Brain microvascular endothelial cell (primary cell): ENCODE data around the gene PDE11A.
"Not testable (repeated sequence)": the region's sequence is repeated elsewhere in the genome, so short reads cannot be mapped to it uniquely, and the experiment has no call there.

ENCODE experiments used
- DNase-seq: peaks from one replicate; pipeline ENCODE4 v3.0.0-alpha.2; 2020
- H3K27ac ChIP-seq: fragments of 250-450 bp; sonication (Bioruptor Pico); 2 replicates; pipeline ENCODE4 v1.5.1; 2020; ENCODE audit warnings: mild to moderate bottlenecking, moderate library complexity
- H3K27me3 ChIP-seq: fragments of 250-450 bp; sonication (Bioruptor Pico); replicated peaks from 2 replicates; pipeline ENCODE4 v1.5.1; 2020; ENCODE audit warnings: mild to moderate bottlenecking
- H3K36me3 ChIP-seq: fragments of 250-450 bp; sonication (Bioruptor Pico); replicated peaks from 2 replicates; pipeline ENCODE4 v1.5.1; 2020; ENCODE audit warnings: mild to moderate bottlenecking
- H3K4me3 ChIP-seq: 2 replicates; pipeline ENCODE4 v1.5.1; 2011; ENCODE audit warnings: low read depth, mild to moderate bottlenecking, control low read depth, low read length, moderate library complexity
- in situ Hi-C: cut with HindIII; loops from 2 replicates; pipeline ENCODE4 v1.10.0; 2017; ENCODE audit warnings: low sequenced_read_pairs, low pct_ligation_motif_present
- TF ChIP-seq, protein P1 (sequence below): IDR thresholded peaks from 2 replicates; pipeline ENCODE4 v1.5.1; 2011; ENCODE audit warnings: low read depth, mild to moderate bottlenecking, moderate library complexity, low read length, control low read depth, inconsistent platforms; ENCODE audit errors: missing control alignments

PDE11A gene

DNA sequence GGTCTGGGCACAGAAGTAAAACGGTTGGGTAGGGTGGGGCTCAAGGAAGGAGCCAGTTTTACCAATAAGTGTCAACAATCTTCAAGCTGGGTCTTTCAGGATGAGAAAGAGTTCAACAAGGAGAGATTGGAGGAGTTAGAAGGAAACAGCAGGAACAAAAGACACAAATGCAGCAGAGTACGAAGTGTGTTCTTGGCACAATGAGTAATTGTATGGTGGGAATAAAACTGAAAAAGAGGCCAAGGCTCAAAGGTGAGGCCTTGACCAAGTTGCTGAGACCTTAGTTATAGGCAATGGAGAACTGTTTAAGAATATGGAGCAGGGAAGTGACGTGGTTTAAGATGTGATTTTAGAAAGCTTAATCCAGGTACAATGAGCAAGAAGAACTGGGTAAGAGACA, 230.3 kb downstream of the PDE11A start:
- in situ Hi-C loops, result no loop called here
- TF ChIP-seq, protein P1, sequence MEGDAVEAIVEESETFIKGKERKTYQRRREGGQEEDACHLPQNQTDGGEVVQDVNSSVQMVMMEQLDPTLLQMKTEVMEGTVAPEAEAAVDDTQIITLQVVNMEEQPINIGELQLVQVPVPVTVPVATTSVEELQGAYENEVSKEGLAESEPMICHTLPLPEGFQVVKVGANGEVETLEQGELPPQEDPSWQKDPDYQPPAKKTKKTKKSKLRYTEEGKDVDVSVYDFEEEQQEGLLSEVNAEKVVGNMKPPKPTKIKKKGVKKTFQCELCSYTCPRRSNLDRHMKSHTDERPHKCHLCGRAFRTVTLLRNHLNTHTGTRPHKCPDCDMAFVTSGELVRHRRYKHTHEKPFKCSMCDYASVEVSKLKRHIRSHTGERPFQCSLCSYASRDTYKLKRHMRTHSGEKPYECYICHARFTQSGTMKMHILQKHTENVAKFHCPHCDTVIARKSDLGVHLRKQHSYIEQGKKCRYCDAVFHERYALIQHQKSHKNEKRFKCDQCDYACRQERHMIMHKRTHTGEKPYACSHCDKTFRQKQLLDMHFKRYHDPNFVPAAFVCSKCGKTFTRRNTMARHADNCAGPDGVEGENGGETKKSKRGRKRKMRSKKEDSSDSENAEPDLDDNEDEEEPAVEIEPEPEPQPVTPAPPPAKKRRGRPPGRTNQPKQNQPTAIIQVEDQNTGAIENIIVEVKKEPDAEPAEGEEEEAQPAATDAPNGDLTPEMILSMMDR, result no peak
- H3K27ac ChIP-seq, result no peak overlapping the region
- H3K27me3 ChIP-seq, result no peaks in the 10 kb centered on the region
- no peak overlapping the region for H3K4me3 ChIP-seq
- no peak for DNase-seq
- no peaks in the 10 kb centered on the region for H3K36me3 ChIP-seq

DNA sequence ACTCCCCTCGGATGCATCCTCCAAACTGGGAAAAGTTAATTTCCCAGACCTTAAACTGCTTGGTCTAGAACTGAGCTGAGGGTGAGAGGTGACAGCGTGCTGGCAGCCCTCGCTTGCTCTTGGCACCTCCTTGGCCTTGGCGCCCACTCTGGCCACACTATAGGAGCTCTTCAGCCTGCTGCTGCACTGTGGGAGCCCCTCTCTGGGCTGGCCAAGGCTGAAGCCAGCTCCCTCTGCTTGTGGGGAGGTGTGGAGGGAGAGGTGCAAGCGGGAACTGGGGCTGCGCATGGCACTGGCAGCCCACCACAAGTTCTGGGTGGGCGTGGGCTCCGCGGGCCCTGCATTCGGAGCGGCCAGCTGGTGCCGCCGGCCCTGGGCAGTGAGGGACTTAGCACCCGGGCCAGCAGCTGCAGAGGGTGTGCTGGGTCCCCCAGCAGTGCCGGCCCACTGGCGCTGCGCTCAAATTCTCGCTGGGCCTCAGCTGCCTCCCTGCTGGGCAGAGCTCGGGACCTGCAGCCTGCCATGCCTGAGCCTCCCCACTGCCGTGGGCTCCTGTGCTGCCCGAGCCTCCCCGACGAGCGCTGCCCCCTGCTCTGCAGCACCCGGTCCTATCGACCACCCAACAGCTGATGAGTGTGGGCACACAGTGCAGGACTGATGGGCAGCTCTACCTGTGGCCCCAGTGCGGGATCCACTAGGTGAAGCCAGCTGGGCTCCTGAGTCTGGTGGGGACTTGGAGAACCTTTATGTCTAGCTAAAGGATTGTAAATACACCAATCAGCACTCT, 237.0 kb downstream of the PDE11A start:
- H3K27ac ChIP-seq, DNase-seq, H3K27me3 ChIP-seq, H3K4me3 ChIP-seq, H3K36me3 ChIP-seq, in situ Hi-C loops: not testable (repeated sequence)

DNA sequence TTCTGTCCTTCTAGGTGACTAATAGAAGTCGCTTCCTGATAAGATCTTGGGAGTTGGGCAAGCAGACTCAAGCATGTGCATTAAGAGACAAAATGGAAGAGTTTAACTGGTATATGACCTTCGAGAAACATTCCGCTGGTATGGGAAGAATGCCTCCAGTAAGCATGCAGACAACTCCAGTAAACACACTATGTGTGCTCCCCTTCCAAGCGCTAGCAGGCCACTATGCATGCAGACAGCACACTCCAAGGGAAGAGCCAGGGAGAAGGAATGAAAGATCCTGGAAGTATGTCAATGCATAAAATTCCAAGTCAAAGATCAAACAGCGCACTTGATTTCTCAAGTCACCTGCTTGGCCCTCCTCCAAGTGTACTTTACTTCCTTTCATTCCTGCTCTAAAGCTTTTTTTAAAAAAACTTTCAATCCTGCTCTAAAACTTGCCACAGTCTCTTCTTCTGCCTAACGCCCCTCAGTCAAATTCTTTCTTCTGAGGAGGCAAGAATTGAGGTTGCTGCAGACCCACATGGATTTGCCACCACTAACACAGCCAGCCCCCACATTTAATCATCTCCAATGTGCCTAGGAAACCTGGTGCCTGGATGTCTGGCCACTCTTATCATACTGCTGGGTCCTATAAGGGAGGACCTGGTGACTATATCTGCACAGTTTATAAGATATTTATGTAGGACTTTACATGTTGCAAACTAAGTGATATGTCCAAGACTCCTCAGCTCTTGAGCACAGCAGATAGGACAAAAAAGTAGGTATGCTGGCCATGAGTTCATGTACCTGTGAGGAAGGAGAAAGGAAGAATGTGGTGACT, 239.8 kb downstream of the PDE11A start:
- no peaks in the 10 kb centered on the region for H3K36me3 ChIP-seq
- no peak for DNase-seq
- H3K27me3 ChIP-seq, result no peaks in the 10 kb centered on the region
- in situ Hi-C loops, result no loop called here
- TF ChIP-seq, protein P1, result no peak
- no peak overlapping the region for H3K4me3 ChIP-seq
- H3K27ac ChIP-seq, result no peak overlapping the region

DNA sequence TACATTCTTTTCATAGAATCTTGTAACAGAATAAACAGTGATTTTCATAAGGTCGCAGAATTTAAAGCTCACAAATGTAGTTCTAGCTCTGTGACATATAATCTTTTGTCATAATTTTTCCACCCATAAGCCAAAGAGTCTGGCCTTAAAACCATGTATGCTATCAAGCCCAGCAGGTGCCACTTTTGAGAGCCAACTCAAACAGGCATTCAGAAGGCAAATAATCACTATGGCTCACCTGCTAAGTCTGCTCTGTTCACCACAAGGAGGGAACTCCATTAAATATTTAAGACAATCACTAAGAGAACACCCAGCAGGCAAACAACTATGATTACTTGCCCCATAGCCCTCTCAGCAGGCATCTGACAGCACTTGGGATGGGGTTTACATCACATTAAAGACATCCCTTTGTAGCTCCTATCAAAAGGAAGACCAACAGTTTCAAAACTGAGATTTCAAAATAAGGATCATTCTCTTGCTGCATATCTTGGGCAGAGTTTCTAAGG, 241.6 kb downstream of the PDE11A start:
- no peak for DNase-seq
- Histone ChIP-seq H3K27ac (no peak overlapping the region), H3K27me3 (no peaks in the 10 kb centered on the region), H3K36me3 (no peaks in the 10 kb centered on the region), H3K4me3 (no peak overlapping the region)
- in situ Hi-C loops, result no loop called here
- TF ChIP-seq, protein P1, result no peak

DNA sequence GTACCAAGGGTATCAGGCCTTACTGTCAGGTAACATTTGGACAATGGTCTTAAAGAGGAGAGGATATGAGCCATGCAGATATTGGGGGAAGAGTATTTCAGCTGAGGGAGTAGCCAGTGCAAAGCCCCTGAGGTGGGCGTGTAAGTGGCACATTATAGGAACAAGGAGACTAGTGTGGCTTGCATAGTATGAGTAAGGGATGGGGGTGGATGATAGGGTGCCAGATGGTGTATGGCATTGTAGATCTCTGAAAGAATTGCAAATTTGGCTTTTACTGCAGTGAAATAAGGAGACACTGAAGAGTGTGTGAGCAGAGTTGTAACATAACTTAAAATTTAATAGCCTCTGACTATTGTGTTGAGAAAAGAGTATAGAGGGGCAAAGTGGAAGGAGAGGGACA, 244.0 kb downstream of the PDE11A start:
- in situ Hi-C loops, result no loop called here
- H3K27me3 ChIP-seq, result no peaks in the 10 kb centered on the region
- DNase-seq, result no peak
- TF ChIP-seq, protein P1, result no peak
- no peak overlapping the region for H3K4me3 ChIP-seq
- H3K36me3 ChIP-seq, result no peaks in the 10 kb centered on the region
- H3K27ac ChIP-seq, result no peak overlapping the region

DNA sequence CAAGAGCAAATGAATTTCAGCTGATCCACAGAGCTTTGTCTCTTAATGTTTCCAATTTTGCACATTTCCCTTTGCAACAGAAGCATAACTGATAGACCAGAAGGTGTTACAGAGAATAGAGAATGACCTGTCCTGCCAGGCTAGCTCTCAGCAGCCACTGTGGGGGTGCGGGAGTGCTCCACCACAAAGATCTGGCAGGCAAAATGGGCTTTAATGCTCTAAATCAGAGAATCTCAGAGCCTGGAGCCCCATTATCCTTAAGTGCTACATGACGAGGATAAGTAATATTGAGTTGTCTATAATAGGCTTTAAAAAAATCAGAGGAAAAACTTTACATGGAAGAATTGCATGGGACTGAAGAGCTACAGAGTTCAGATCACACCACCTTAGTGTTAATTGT, 245.7 kb downstream of the PDE11A start:
- no peak overlapping the region for H3K27ac ChIP-seq
- DNase-seq, result no peak
- H3K36me3 ChIP-seq, result no peaks in the 10 kb centered on the region
- H3K4me3 ChIP-seq, result no peak overlapping the region
- no peaks in the 10 kb centered on the region for H3K27me3 ChIP-seq
- TF ChIP-seq, protein P1, result no peak
- in situ Hi-C loops, result no loop called here
